Activated naive CD4-positive, alpha-beta T cell (primary cell): ENCODE data around the gene HCN3.

Source experiments
- DNase-seq, 4 experiments: peaks; one replicate each; lab custom pipeline; 2025; lab: John Stamatoyannopoulos, UW

The HCN3 gene

GRCh38 chr1:155254228-155254713, 23.0 kb upstream of the HCN3 start:
- DNase-seq: no peak

GRCh38 chr1:155254714-155255242, 22.5 kb upstream of the HCN3 start:
- DNase-seq: no peak

GRCh38 chr1:155255243-155256007, 21.8 kb upstream of the HCN3 start, which contains the start of gene ENTREP3:
ENTREP3 (minus strand) TSS chr1:155255483; CDS start chr1:155254877, 606 bp downstream.
- DNase-seq: peak; percentile 35 to 62 (median 42)

DNA sequence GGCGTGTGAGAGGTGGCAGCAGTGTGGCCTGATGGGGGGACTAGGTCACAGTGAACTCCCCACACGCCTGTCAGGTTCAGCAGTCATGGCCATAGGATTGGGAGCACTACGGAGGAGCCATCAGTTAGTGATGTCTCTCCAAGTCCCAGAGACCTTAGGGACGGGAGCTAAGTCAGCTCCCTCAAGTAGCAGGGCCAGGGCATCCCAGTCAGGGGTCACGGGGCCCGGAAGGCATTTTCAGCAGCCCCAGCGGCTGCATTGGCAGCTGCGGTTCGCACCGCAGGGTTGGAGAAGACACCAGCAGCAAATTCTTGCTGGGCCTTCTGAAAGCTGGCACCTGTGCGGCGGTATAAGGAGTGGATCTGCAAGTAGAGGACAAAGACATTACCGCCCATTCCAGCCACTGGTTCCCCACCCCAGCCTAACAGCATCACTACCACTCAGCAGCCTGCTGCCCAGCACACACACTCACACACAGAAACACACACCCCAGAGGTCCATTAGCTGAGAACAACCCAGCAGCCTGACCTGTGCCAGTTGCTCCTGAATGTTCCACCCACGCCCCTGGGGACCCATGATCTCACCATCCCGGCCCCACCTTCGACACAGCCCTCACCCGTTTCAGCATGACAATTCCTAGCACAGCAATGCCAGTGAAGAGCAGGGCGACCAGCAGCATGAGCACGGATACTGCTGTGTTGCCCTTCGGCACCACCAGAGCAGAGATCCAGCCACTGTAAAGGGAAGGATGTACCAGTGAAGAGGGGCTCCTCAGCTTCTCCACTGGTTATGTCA, 21.0 kb upstream of the HCN3 start:
- no peak for DNase-seq

- no peak for DNase-seq
These were observed 17.0 kb upstream of the HCN3 start for GRCh38 chr1:155260276-155260675.

DNA sequence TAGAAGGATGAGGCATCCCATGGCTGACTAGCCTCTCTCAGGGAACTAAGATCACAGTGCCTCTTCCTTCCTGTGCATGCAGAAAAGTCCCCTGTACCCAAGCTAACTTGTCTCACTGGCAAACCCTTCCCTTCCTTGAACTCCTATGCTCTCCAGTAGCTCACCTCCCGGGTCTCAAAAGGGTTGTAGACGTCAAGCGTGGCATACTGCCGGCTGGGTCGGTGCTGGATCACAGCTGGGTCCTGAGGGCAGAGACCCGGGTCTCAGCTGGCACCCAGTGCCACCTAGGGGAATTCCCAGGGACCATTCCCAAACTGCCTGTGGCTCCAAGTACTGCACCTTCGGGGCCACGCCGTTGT, 15.8 kb upstream of the HCN3 start:
- no peak for DNase-seq

DNA sequence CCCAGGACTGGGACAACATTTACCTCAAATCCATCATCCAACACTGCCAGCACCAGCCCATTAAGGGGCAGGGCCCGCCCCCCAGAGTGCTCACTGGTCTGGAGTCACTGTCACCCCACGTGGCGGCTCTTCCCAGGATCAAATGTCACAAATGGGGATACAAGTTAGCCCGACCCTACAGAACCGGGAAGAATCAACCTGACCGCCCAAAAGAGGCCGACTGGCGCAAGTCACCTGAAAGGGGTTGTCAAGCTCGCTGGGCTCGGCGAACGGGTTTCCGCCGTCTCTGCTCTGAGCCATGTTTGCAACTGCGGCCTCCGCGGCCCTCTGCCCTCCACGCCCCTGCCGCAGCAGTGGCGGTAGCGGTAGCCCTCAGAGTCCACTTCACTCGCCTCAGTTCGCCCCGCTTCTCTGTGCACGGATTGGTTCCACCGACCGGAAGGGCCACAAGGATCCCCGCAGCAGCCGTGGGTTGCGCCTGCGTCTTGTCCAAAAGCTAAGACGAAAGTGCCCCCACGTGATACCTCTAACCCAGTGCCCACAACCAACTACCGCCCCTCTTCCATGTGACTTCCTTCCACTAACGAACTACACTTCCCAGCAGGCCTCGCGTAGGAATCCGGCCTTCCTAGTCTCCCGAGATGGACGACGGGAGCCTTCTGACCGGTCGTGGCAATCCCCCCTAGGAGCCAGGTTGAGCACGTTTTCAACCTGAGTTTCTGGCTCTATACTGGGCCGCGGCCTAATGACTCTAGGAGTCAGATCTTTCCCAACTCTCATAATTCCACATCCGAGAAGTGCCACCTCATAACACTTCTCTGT, 15.2 kb upstream of the HCN3 start, which contains the start of gene SCAMP3:
Gene SCAMP3, minus strand, starts transcription at position 509 of the 822 bp plus-strand sequence. Its CDS starts 209 bp downstream, at position 300.
- peak; percentile 51 to 66 (median 62) for DNase-seq

- DNase-seq: no peak
These were observed 14.2 kb upstream of the HCN3 start for GRCh38 chr1:155263067-155263466.

DNA sequence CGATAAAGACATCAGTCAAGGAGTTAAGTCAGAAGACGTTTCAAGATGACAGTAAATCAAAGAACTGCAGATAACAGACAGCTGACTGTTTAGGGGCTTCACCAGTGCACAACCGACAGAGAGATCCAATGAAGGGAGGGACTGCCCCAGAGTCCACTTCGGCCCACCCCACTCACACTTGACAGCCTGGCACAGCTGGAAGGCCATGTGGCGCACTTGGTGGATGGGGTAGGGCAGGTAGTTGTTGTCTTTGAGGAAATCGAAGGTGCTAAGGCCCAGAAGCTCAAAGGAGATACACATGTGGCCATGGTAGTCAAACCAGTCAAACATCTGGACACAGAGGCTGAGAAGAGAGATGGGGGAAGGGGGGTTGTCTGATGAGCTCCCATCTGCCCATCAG, 10.7 kb upstream of the HCN3 start:
- no peak for DNase-seq

DNA sequence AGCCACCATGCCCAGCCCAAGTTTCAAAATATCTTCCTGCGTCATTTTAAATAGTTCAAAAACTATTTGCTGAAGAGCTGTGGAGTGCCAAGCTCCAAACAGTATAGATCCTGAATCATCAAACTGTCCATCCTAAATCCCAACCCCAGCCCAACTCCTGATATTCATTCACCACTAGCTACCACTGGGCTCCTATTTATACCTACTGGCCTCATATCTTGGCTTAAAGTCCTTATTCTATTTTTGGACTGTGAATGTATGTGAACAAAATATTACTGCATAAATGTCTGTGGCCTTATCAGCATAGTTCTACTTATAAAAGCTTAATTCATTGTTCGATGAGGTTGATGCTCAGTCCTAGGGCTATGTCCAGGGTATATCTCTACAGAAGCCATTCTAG, 9.9 kb upstream of the HCN3 start:
- no peak for DNase-seq

GRCh38 chr1:155268630-155269029, 8.6 kb upstream of the HCN3 start:
- no peak for DNase-seq

DNA sequence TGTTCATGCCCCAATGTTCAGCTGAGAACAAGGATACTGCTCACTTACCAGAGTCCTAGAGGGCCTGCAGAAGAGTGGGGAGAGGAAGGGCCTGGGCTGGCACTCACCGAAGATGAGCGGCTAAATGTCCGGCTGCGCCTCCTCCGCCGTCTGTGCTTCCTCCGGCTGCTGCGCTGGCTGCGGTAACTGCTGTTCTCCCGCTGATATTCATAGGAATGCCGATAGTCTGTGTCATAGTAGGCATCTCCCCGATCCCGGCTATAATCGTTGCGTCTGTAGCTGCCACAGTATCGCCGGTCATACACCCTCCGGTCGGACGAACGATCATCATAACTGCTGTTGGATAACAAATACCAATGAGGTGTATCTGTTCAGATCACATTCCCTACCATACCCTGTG, 7.9 kb upstream of the HCN3 start:
- DNase-seq: no peak

DNA sequence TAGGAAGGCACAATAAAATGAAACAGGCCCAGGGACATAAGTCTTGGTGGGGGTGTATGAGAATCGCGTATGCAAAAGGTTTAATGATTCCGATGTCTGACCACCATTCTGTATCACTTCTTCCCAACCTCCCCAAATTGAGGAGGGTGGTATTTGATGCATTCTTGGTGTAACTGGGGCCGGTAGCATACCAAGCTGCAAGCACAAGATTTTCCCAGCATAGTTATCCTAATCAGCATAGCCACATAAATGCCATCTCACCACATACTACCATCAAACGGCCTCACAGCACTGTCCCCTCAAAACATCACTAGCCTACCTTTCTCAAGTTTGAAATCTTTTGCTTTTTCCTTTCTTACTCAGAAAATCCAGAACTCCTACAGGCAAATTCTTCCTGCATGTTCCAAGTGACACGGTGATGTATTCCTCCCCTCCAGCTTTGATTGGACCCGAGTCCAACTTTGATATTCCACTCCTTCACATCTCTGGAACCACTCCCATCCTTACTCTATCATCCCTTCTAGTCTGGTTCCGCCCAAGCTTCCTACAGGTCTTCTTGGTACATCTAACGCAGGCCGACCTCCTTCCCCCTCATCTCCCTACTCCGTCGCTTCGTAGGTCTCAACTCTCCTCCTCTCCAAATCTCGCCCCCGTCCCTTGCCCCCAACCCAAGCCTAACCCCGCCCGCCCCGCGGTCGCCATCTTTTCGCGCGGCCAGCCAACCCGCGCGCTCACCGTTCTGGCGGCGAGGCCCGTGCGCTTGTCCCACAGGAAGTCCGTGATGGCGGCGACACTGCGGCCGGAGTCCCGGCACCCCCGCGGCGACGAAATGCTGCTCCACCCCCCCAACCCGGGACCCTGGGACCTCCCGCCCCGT, 4.6 kb upstream of the HCN3 start:
- DNase-seq: peak in 2 of 4 experiments; percentile 59 to 60

GRCh38 chr1:155273343-155274245, 3.7 kb upstream of the HCN3 start, which contains the start of gene CLK2:
CLK2 (minus strand) TSS chr1:155273504; CDS start chr1:155270977, 2,527 bp downstream.
- DNase-seq: peak; percentile 87 to 94 (median 90)

DNA sequence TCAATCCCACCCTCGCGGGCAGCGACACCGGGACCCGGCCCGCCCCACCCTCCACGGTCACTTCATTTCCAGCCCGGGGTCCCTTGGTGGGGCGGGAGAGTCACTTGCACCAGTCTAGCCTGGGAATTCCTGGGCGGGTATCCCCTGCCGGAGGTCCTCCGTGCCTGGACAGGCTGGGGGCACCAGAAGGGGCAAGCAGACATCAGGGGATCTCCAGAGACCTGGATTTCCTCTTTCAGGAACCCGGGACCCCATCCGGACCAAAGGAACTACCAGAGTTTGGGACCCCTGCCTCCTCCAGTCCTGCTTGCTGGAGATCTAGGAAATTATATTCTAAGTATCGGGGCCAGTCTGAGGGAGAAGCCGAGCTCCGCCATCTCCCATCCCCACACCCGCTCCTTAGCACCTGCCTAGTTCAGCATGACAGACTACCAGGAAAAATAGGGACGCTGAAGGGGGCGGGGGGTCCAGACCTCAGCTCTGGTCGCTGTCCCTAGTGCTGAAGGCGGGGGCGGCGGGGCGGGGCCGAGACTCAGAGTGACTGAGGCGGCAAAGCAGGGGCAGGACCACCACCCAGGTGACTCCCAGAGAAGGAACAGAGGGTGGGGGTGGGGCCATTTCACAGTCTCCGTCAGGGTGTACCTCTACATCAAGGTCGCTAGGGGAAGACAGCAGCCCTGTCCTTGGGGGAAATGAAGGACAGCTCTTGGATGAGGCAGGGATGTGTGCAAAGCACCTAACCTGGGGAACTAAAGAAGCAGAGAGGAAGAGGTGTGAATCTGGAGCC, 832 bp downstream of the HCN3 start:
- DNase-seq: peak; percentile 45 to 74 (median 58)

DNA sequence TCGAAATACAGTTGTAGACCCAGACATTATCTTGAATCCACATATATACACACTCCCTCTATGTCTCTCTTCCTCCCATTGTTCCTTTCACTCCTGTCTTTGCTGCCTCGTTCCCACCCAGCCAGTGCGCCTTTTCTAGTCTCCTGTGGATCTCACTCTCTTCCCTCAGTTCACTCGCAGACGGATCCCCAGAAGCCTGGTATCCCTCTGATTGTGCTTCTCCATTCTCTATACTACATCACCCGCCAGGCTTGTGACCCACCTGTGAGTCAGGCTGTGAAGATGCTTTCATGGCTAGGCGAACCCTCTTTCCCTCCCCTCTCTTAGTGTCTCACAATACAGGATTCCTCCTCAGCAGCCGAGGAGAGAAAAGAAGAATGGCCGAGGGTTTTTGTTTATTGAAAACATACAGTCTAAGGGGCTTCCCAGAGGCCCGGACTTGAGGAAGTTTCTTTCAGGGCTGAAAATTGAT, 1.5 kb downstream of the HCN3 start:
- no peak for DNase-seq

DNA sequence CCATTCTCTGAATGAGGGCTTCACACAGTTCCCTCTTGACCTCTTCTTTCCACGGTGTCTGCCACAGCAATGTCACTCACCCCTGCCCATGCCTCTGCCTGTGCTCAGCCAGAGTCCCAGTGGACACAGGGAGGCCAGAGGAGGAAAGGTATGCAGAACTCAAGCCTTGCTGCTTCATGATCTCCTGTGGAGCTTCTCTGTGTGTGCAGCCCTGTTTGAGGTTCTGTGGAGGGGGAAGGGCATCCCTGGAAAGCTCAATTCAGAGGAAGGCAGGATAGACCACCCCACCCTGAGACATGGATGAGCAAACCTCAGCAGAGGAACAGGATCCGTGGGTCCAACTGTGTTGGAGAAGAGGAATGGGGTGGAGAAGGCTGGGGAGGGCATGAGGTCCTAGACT, 2.0 kb downstream of the HCN3 start:
- no peak for DNase-seq

DNA sequence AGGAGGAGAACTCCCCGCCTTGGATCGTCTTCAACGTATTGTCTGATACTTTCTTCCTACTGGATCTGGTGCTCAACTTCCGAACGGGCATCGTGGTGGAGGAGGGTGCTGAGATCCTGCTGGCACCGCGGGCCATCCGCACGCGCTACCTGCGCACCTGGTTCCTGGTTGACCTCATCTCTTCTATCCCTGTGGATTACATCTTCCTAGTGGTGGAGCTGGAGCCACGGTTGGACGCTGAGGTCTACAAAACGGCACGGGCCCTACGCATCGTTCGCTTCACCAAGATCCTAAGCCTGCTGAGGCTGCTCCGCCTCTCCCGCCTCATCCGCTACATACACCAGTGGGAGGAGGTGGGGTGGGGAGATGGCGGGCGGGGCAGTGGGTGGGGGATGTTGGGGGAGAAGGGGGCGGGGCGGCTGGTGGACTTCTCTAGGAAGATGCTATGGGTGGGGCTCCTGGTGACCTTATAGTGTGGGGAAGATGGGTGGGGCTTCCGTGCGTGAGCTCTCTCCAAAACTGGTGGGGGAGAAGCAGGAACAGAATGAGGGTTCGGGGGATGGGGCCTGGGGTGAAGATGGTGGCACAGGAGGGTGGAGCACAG, 5.3 kb downstream of the HCN3 start:
- DNase-seq: no peak
